Measurements from ENCODE around the gene SNX27. TPM values are rescaled to one million over a fixed set of nuclear protein-coding genes. Genes with fewer than 3 reads are reported as not detected.

Gene SNX27
- total RNA-seq, 2 experiments from 2014 or later = 13.2 to 13.3 TPM

GRCh38 chr1:151583796-151584195 lies 28.1 kb upstream of the SNX27 start:
- H3K27ac ChIP-seq (ENCODE audit: low read depth in 1 of 2, low read length in 2 of 2) = no peak overlapping the region
- intact Hi-C loops (cut with DNase I, micrococcal nuclease) = no loop called here
- Mint-ChIP-seq H3K27me3 (no peaks in the 10 kb centered on the region), H3K36me3 (ENCODE audit: low read depth) (no peaks in the 10 kb centered on the region), H3K9me3 (no peaks in the 10 kb centered on the region), H3K4me1 (ENCODE audit: low read depth) (no peaks in the 10 kb centered on the region), H3K27ac (no peak overlapping the region), H3K4me3 (no peak overlapping the region)
- no peaks in the 10 kb centered on the region for H3K36me3 ChIP-seq (ENCODE audit: insufficient read depth, low read length)
- H3K9me3 ChIP-seq (ENCODE audit: control insufficient read depth in 1 of 2, insufficient read depth in 1 of 2, low read length in 2 of 2) = no peaks in the 10 kb centered on the region
- peaks cover 0 to 2% of the 10 kb centered on the region in 2 experiments for H3K27me3 ChIP-seq (ENCODE audit: control insufficient read depth in 1 of 2, insufficient read depth in 2 of 2, low read length in 2 of 2)
- ATAC-seq (ENCODE audit: poor library complexity) = no peak
- DNase-seq = no peak
- ChIA-PET POLR2A (no interaction called here), CTCF (no interaction called here)
- TF ChIP-seq CTCF (IDR thresholded peaks at IDR 0.05) = no peak
- no peak overlapping the region for H3K4me3 ChIP-seq (ENCODE audit: low read length)
- H3K4me1 ChIP-seq (ENCODE audit: insufficient read depth, low read length) = no peaks in the 10 kb centered on the region

GRCh38 chr1:151584278-151584677 lies 27.6 kb upstream of the SNX27 start:
- H3K4me1 Mint-ChIP-seq (ENCODE audit: low read depth) = no peaks in the 10 kb centered on the region
- ATAC-seq (ENCODE audit: poor library complexity) (no peak), DNase-seq (no peak)
- Histone ChIP-seq H3K4me1 (ENCODE audit: insufficient read depth, low read length) (no peaks in the 10 kb centered on the region), H3K4me3 (ENCODE audit: low read length) (no peak overlapping the region), H3K27ac (ENCODE audit: low read depth in 1 of 2, low read length in 2 of 2) (no peak overlapping the region), H3K36me3 (ENCODE audit: insufficient read depth, low read length) (no peaks in the 10 kb centered on the region), H3K9me3 (ENCODE audit: control insufficient read depth in 1 of 2, insufficient read depth in 1 of 2, low read length in 2 of 2) (no peaks in the 10 kb centered on the region), H3K27me3 (ENCODE audit: control insufficient read depth in 1 of 2, insufficient read depth in 2 of 2, low read length in 2 of 2) (peaks cover 0 to 2% of the 10 kb centered on the region in 2 experiments)
- intact Hi-C loops (cut with DNase I, micrococcal nuclease) = no loop called here
- CTCF ChIA-PET = no interaction called here
- no peaks in the 10 kb centered on the region for H3K27me3 Mint-ChIP-seq
- no peaks in the 10 kb centered on the region for H3K9me3 Mint-ChIP-seq
- POLR2A ChIA-PET = no interaction called here
- TF ChIP-seq CTCF (IDR thresholded peaks at IDR 0.05) = no peak
- no peak overlapping the region for H3K27ac Mint-ChIP-seq
- no peaks in the 10 kb centered on the region for H3K36me3 Mint-ChIP-seq (ENCODE audit: low read depth)
- H3K4me3 Mint-ChIP-seq = no peak overlapping the region

DNA sequence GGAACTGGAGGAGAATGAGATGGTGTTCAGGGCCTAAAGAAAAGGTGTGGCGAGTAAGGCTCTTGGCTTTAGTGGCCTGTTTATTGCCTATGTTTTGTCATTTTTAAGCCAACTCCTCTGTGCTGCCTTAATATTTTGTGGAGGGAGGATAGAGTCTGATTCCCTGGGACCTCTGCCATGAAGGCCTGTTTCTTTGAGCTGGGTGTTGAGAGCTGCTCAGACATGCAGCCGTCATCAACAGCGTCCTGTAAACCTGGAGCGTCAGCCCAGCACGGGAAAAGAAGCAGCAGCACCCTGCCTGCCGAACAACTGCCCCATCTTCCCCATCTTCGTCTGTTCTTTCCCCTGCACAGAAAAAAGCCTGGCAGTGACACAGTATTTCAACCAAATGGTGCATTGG lies 27.1 kb upstream of the SNX27 start:
- no peak overlapping the region for H3K4me3 Mint-ChIP-seq
- Histone ChIP-seq H3K4me1 (ENCODE audit: insufficient read depth, low read length) (no peaks in the 10 kb centered on the region), H3K4me3 (ENCODE audit: low read length) (no peak overlapping the region), H3K36me3 (ENCODE audit: insufficient read depth, low read length) (no peaks in the 10 kb centered on the region), H3K9me3 (ENCODE audit: control insufficient read depth in 1 of 2, insufficient read depth in 1 of 2, low read length in 2 of 2) (no peaks in the 10 kb centered on the region), H3K27me3 (ENCODE audit: control insufficient read depth in 1 of 2, insufficient read depth in 2 of 2, low read length in 2 of 2) (peaks cover 0 to 2% of the 10 kb centered on the region in 2 experiments), H3K27ac (ENCODE audit: low read depth in 1 of 2, low read length in 2 of 2) (no peak overlapping the region)
- H3K36me3 Mint-ChIP-seq (ENCODE audit: low read depth) = no peaks in the 10 kb centered on the region
- no peaks in the 10 kb centered on the region for H3K4me1 Mint-ChIP-seq (ENCODE audit: low read depth)
- ChIA-PET CTCF (no interaction called here), POLR2A (no interaction called here)
- intact Hi-C loops (cut with DNase I, micrococcal nuclease) = no loop called here
- H3K27ac Mint-ChIP-seq = no peak overlapping the region
- no peaks in the 10 kb centered on the region for H3K9me3 Mint-ChIP-seq
- DNase-seq (no peak), ATAC-seq (ENCODE audit: poor library complexity) (no peak)
- no peak for TF ChIP-seq CTCF (IDR thresholded peaks at IDR 0.05)
- peaks cover under 1% of the 10 kb centered on the region for H3K27me3 Mint-ChIP-seq

Measured in CD4-positive, alpha-beta T cell (primary cell).